Endothelial cell of umbilical vein (primary cell): ENCODE data around the gene OXER1. TPM values are rescaled to one million over a fixed set of nuclear protein-coding genes. Genes with fewer than 3 reads are reported as not detected.

Source experiments
- BruUV-seq: library from RNA; stranded (reverse); fragments of 400-500 nt; replicated peaks from 2 replicates; lab custom pipeline; 2021; lab: Mats Ljungman, UMichigan
- CTCF ChIA-PET: fragments of 300-600, 350-600 bp; sonication (Branson Sonifier 250); formaldehyde crosslinking; loops from one replicate; lab custom pipeline; 2021; ENCODE audit warnings: antibody characterized with exemption, inconsistent platforms; lab: Charles Lee
- POLR2A ChIA-PET: fragments of 300-600, 350-600 bp; sonication (Branson Sonifier 250); formaldehyde crosslinking; loops from one replicate; lab custom pipeline; 2021; ENCODE audit warnings: antibody characterized with exemption, inconsistent platforms; lab: Charles Lee
- DNase-seq: peaks from one replicate; pipeline ENCODE4 v3.0.0-alpha.2; 2011; ENCODE audit warnings: low read depth, low spot score
- FAIRE-seq: peaks from 2 replicates; lab custom pipeline; 2011; peaks lifted over from hg19 to GRCh38; lab: Jason Lieb, UNC
- H2AFZ ChIP-seq: 2 replicates; pipeline ENCODE4 v1.6.0; 2012; ENCODE audit warnings: low read depth, low read length, control low read depth, inconsistent platforms
- H3K27ac ChIP-seq: 2 replicates; pipeline ENCODE4 v1.5.1; 2011; ENCODE audit warnings: low read depth, mild to moderate bottlenecking, control low read depth, low read length, moderate library complexity; ENCODE audit not compliant: insufficient read depth
- H3K27me3 ChIP-seq, 2 experiments: 2 replicates each; pipeline versions ENCODE4 v1.6.0 to v1.6.1; 2011; ENCODE audit warnings: low read length in 2 of 2, mixed read lengths in 1 of 2; ENCODE audit not compliant: control insufficient read depth in 2 of 2, insufficient read depth in 2 of 2
- H3K36me3 ChIP-seq, 2 experiments: 2 replicates in 1 of 2; 3 replicates in 1 of 2; pipeline ENCODE4 v1.5.1; 2011; ENCODE audit warnings: low read length in 2 of 2, mild to moderate bottlenecking in 1 of 2, moderate library complexity in 1 of 2; ENCODE audit not compliant: control insufficient read depth in 2 of 2, insufficient read depth in 2 of 2; ENCODE audit errors: extremely low read depth in 1 of 2
- H3K4me1 ChIP-seq: 3 replicates; pipeline ENCODE4 v1.5.1; 2011; ENCODE audit warnings: mild to moderate bottlenecking, low read length; ENCODE audit not compliant: control insufficient read depth, insufficient read depth; ENCODE audit errors: extremely low read depth
- H3K4me2 ChIP-seq: 2 replicates; pipeline ENCODE4 v1.6.1; 2011; ENCODE audit warnings: low read length, control low read depth, mixed read lengths; ENCODE audit not compliant: insufficient read depth
- H3K4me3 ChIP-seq, 3 experiments: fragments of 200-600 bp in 1 of 3; sonication (generic), shearing (Covaris generic) in 1 of 3; replicated peaks in 1 of 3; 2 replicates each; pipeline ENCODE4 v1.5.1; 2011 to 2016; ENCODE audit warnings: control low read depth in 3 of 3, low read length in 3 of 3, mild to moderate bottlenecking in 2 of 3, inconsistent platforms in 1 of 3, low read depth in 1 of 3, moderate library complexity in 1 of 3; ENCODE audit not compliant: insufficient read depth in 1 of 3
- H3K79me2 ChIP-seq: 2 replicates; pipeline ENCODE4 v1.6.0; 2012; ENCODE audit warnings: low read length, inconsistent platforms; ENCODE audit not compliant: control insufficient read depth, insufficient read depth
- H3K9ac ChIP-seq: replicated peaks from 2 replicates; pipeline ENCODE3; 2011; ENCODE audit warnings: low read length, control low read depth; ENCODE audit not compliant: insufficient read depth; ENCODE audit errors: extremely low read depth
- H3K9me1 ChIP-seq: replicated peaks from 3 replicates; pipeline ENCODE4 v1.6.0; 2011; ENCODE audit warnings: mild to moderate bottlenecking, low read length; ENCODE audit not compliant: control insufficient read depth, insufficient read depth; ENCODE audit errors: extremely low read depth
- H3K9me3 ChIP-seq: replicated peaks from 2 replicates; pipeline ENCODE4 v1.5.1; 2012; ENCODE audit warnings: low read length, inconsistent platforms; ENCODE audit not compliant: control insufficient read depth, insufficient read depth
- H4K20me1 ChIP-seq: replicated peaks from 2 replicates; pipeline ENCODE3; 2011; ENCODE audit warnings: mild to moderate bottlenecking, low read length; ENCODE audit not compliant: control insufficient read depth, insufficient read depth; ENCODE audit errors: extremely low read depth
- FOS ChIP-seq: IDR thresholded peaks from 2 replicates; pipeline ENCODE4 v1.6.1; 2011; ENCODE audit warnings: mild to moderate bottlenecking, low read length, moderate library complexity, borderline replicate concordance; ENCODE audit not compliant: insufficient read depth
- dilution Hi-C: fragments of 300-500 bp; cut with MboI; formaldehyde crosslinking; loops from one replicate; pipeline ENCODE4 v1.15.0; 2019; ENCODE audit warnings: low sequenced_read_pairs; ENCODE audit not compliant: extremely low pct_ligation_motif_present
- intact Hi-C: fragments of 100-400 bp; cut with micrococcal nuclease; formaldehyde crosslinking; loops from one replicate; pipeline ENCODE4 v1.10.0; 2022
- polyA plus RNA-seq, 4 experiments: library from polyadenylated mRNA; depleted of rRNA in 3 of 4; stranded (reverse) in 3 of 4; unstranded in 1 of 4; fragments of >200 nt; gene quantifications; 2 replicates each; pipeline versions ENCODE4 v1.2.1 to v1.2.3, GENCODE V29; 2011 to 2012; ENCODE audit warnings: missing spikeins in 1 of 4
- total RNA-seq: library from RNA; stranded (reverse); gene quantifications from 2 replicates; pipeline ENCODE4 v1.2.3, GENCODE V29; 2021
- TF ChIP-seq, protein P1 (sequence below): IDR thresholded peaks from 2 replicates; pipeline ENCODE4 v1.6.1; 2011; ENCODE audit not compliant: insufficient read depth, insufficient read length

The OXER1 gene
- total and polyA plus RNA-seq, 2 donors (not counting 3 experiments of a cell fraction or from before 2014, with no cell fraction given), result 0.18 TPM

DNA sequence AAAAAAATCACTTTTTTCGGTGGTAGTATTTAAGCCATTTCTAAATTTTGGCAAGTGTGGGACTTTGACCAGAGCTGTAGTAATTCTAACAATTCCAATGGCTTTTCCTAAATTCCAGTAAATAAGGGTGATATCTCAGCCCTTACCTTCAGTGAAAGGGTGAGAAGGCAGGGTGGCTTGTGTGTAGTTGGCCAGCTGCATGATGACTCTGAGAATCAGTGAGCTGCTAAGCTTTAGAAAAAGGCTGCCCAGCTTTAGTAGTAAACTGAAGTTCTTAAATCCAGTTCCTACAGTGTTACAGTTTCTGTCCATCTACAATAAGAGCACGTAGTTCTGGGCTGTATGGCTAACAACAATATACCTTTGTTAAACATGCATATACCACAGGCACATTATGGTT is 42.0 kb downstream of the OXER1 start:
- no peaks in the 10 kb centered on the region for H3K9me1 ChIP-seq
- no peaks in the 10 kb centered on the region for H3K9me3 ChIP-seq
- TF ChIP-seq, protein P1, sequence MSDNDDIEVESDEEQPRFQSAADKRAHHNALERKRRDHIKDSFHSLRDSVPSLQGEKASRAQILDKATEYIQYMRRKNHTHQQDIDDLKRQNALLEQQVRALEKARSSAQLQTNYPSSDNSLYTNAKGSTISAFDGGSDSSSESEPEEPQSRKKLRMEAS, result no peak
- H3K27ac ChIP-seq, result no peak overlapping the region
- H4K20me1 ChIP-seq, result no peaks in the 10 kb centered on the region
- no peaks in the 10 kb centered on the region for H3K27me3 ChIP-seq
- ChIA-PET POLR2A (no interaction called here), CTCF (interaction anchor here (0.9 to 1.2 kb wide), 2 partner anchors 59 to 855 kb away, joined by 3 to 4 read pairs; no protein-coding TSS in a partner anchor)
- H2AFZ ChIP-seq, result no peak overlapping the region
- H3K36me3 ChIP-seq, result peaks cover 0 to 3% of the 10 kb centered on the region in 2 experiments
- FAIRE-seq, result no peak
- dilution Hi-C loops, result no loop called here
- BruUV-seq, result no TSS peak
- H3K4me3 ChIP-seq, result no peak overlapping the region
- no peak for DNase-seq
- H3K79me2 ChIP-seq, result no peaks in the 10 kb centered on the region
- no peaks in the 10 kb centered on the region for H3K4me1 ChIP-seq
- no peak overlapping the region for H3K4me2 ChIP-seq
- intact Hi-C loops, result no loop called here
- no peak overlapping the region for H3K9ac ChIP-seq

DNA sequence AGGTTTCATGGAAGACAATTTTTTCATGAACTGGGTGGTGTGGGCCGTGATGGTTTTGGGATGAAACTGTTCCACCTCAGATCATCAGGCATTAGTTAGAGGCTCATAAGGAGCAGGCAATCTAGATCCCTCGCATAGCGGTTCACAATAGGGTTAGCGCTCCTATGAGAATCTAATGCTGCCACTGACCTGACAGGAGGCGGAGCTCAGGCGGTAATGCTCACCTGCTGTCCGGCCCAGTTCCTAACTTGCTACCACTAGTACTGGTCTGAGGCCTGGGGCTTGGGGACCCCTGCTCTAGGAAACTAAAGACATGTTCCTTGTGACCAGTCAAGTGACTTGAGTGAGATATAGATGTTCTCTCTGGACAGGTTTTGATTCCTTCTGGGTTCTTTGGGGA is 49.2 kb downstream of the OXER1 start:
- POLR2A ChIA-PET, result no interaction called here
- no TSS peak for BruUV-seq

More for the DNA sequence above, 49.2 kb downstream of the OXER1 start:
- FAIRE-seq, result no peak
- no peak for TF ChIP-seq FOS
- TF ChIP-seq, protein P1, result no peak
- Histone ChIP-seq H3K9ac (no peak overlapping the region), H3K36me3 (peaks cover 0 to 2% of the 10 kb centered on the region in 2 experiments), H3K9me1 (no peaks in the 10 kb centered on the region), H3K79me2 (no peaks in the 10 kb centered on the region), H3K4me1 (no peaks in the 10 kb centered on the region), H4K20me1 (no peaks in the 10 kb centered on the region), H3K9me3 (no peaks in the 10 kb centered on the region), H3K4me3 (no peak overlapping the region), H3K27me3 (no peaks in the 10 kb centered on the region), H2AFZ (no peak overlapping the region), H3K27ac (no peak overlapping the region), H3K4me2 (no peak overlapping the region)
- DNase-seq, result no peak
- CTCF ChIA-PET, result no interaction called here
- intact Hi-C loops, result no loop called here
- dilution Hi-C loops, result no loop called here
